ENCODE measurements around the gene CIAO2B. TPM values are rescaled to one million over a fixed set of nuclear protein-coding genes. Genes with fewer than 3 reads are reported as not detected.

Gene CIAO2B
- total and polyA plus RNA-seq, 4 donors: 51.1 to 120 (median 86.2) TPM

- no peak for DNase-seq (ENCODE audit: low spot score)
- Histone ChIP-seq H3K4me1 (ENCODE audit: control insufficient read depth in 4 of 4, insufficient read depth in 4 of 4, low read length in 3 of 4) (no peaks in the 10 kb centered on the region), H3K36me3 (ENCODE audit: control insufficient read depth in 4 of 4, insufficient read depth in 3 of 4, low read depth in 1 of 4, low read length in 3 of 4) (no peaks in the 10 kb centered on the region), H3K9ac (ENCODE audit: low read depth in 1 of 2, low read length in 2 of 2) (no peak overlapping the region), H3K9me3 (ENCODE audit: control insufficient read depth in 4 of 4, low read length in 3 of 4) (no peaks in the 10 kb centered on the region), H3K27me3 (ENCODE audit: control insufficient read depth in 4 of 4, insufficient read depth in 4 of 4, low read length in 3 of 4) (no peaks in the 10 kb centered on the region), H3K27ac (ENCODE audit: low read depth in 1 of 2, low read length in 2 of 2) (no peak overlapping the region), H3K4me3 (ENCODE audit: low read depth in 1 of 3, low read length in 3 of 3) (no peak overlapping the region)
- WGBS: 73% methylated on average over 4 of the region's 4 CpGs
- no peak for TF ChIP-seq HNF4A (conservative IDR thresholded peaks at IDR 0.05)
- TF ChIP-seq TAF1 (conservative IDR thresholded peaks at IDR 0.05): no peak
- no peak for TF ChIP-seq NR2F2 (IDR thresholded peaks at IDR 0.05)
- no peak for TF ChIP-seq HNF4G (IDR thresholded peaks at IDR 0.05)
- TF ChIP-seq FOXA2 (IDR thresholded peaks at IDR 0.05): no peak
Observed at GRCh38 chr16:66913711-66914110, 20.5 kb downstream of the CIAO2B start.

GRCh38 chr16:66913081-66913480 is 21.1 kb downstream of the CIAO2B start:
- H3K27me3 ChIP-seq (ENCODE audit: control insufficient read depth in 4 of 4, insufficient read depth in 4 of 4, low read length in 3 of 4): no peaks in the 10 kb centered on the region
- no peaks in the 10 kb centered on the region for H3K36me3 ChIP-seq (ENCODE audit: control insufficient read depth in 4 of 4, insufficient read depth in 3 of 4, low read depth in 1 of 4, low read length in 3 of 4)
- no peak overlapping the region for H3K27ac ChIP-seq (ENCODE audit: low read depth in 1 of 2, low read length in 2 of 2)
- no peak overlapping the region for H3K4me3 ChIP-seq (ENCODE audit: low read depth in 1 of 3, low read length in 3 of 3)
- H3K9me3 ChIP-seq (ENCODE audit: control insufficient read depth in 4 of 4, low read length in 3 of 4): no peaks in the 10 kb centered on the region
- TF ChIP-seq HNF4G (IDR thresholded peaks at IDR 0.05) (no peak), RAD21 (IDR thresholded peaks at IDR 0.05) (no peak)
- TF ChIP-seq, protein P1, sequence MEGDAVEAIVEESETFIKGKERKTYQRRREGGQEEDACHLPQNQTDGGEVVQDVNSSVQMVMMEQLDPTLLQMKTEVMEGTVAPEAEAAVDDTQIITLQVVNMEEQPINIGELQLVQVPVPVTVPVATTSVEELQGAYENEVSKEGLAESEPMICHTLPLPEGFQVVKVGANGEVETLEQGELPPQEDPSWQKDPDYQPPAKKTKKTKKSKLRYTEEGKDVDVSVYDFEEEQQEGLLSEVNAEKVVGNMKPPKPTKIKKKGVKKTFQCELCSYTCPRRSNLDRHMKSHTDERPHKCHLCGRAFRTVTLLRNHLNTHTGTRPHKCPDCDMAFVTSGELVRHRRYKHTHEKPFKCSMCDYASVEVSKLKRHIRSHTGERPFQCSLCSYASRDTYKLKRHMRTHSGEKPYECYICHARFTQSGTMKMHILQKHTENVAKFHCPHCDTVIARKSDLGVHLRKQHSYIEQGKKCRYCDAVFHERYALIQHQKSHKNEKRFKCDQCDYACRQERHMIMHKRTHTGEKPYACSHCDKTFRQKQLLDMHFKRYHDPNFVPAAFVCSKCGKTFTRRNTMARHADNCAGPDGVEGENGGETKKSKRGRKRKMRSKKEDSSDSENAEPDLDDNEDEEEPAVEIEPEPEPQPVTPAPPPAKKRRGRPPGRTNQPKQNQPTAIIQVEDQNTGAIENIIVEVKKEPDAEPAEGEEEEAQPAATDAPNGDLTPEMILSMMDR (IDR thresholded peaks at IDR 0.05; ENCODE audit: low read depth, low read length, missing input control): no peak
- WGBS: 70% methylated on average over 10 of the region's 10 CpGs
- DNase-seq (ENCODE audit: low spot score): no peak
- no peak overlapping the region for H3K9ac ChIP-seq (ENCODE audit: low read depth in 1 of 2, low read length in 2 of 2)
- no peaks in the 10 kb centered on the region for H3K4me1 ChIP-seq (ENCODE audit: control insufficient read depth in 4 of 4, insufficient read depth in 4 of 4, low read length in 3 of 4)

DNA sequence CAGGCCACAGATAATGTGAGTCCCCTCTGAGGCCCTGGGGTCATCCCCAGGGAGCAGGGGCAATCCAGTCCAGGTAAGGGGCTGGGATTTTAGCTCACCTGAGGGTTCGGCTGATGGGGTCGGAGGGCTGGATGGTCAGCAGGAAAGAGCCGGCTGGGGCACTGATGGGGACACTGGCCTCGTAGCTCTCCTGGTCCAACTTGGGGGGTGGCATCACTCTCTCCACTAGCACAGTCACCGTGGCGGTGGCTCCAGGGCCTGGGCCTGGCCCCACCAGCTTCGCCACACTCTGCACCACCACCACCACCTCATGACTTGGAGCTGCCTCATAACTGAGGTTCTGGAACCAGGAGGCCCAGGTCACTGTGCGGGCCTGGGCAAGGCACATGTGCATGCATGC is 22.4 kb downstream of the CIAO2B start:
- no peak overlapping the region for H3K4me3 ChIP-seq (ENCODE audit: low read depth in 1 of 3, low read length in 3 of 3)
- no peaks in the 10 kb centered on the region for H3K36me3 ChIP-seq (ENCODE audit: control insufficient read depth in 4 of 4, insufficient read depth in 3 of 4, low read depth in 1 of 4, low read length in 3 of 4)
- H3K27ac ChIP-seq (ENCODE audit: low read depth in 1 of 2, low read length in 2 of 2): no peak overlapping the region
- no peaks in the 10 kb centered on the region for H3K9me3 ChIP-seq (ENCODE audit: control insufficient read depth in 4 of 4, low read length in 3 of 4)
- WGBS: 95% methylated on average over 8 of the region's 8 CpGs
- DNase-seq (ENCODE audit: low spot score): no peak
- TF ChIP-seq FOXA1 (IDR thresholded peaks at IDR 0.05) (no peak), RAD21 (IDR thresholded peaks at IDR 0.05) (no peak), TAF1 (conservative IDR thresholded peaks at IDR 0.05) (no peak), EGR1 (IDR thresholded peaks at IDR 0.05; ENCODE audit: low read depth in 2 of 2) (no peak), HNF4G (IDR thresholded peaks at IDR 0.05) (no peak), RXRA (IDR thresholded peaks at IDR 0.05) (no peak), HNF4A (conservative IDR thresholded peaks at IDR 0.05) (no peak), NR2F2 (IDR thresholded peaks at IDR 0.05) (no peak), JUND (IDR thresholded peaks at IDR 0.05) (no peak), GABPA (IDR thresholded peaks at IDR 0.05 in 1 of 2, conservative IDR thresholded peaks at IDR 0.05 in 1 of 2) (no peak), YY1 (IDR thresholded peaks at IDR 0.05) (no peak), ZBTB33 (IDR thresholded peaks at IDR 0.05) (no peak), SP1 (IDR thresholded peaks at IDR 0.05) (no peak), FOXA2 (IDR thresholded peaks at IDR 0.05) (no peak)
- TF ChIP-seq, protein P2, sequence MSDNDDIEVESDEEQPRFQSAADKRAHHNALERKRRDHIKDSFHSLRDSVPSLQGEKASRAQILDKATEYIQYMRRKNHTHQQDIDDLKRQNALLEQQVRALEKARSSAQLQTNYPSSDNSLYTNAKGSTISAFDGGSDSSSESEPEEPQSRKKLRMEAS (IDR thresholded peaks at IDR 0.05): no peak
- TF ChIP-seq, protein P1 (IDR thresholded peaks at IDR 0.05; ENCODE audit: low read depth, low read length, missing input control): no peak
- TF ChIP-seq, protein P3, sequence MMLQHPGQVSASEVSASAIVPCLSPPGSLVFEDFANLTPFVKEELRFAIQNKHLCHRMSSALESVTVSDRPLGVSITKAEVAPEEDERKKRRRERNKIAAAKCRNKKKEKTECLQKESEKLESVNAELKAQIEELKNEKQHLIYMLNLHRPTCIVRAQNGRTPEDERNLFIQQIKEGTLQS (IDR thresholded peaks at IDR 0.05): no peak
- TF ChIP-seq, protein P4, sequence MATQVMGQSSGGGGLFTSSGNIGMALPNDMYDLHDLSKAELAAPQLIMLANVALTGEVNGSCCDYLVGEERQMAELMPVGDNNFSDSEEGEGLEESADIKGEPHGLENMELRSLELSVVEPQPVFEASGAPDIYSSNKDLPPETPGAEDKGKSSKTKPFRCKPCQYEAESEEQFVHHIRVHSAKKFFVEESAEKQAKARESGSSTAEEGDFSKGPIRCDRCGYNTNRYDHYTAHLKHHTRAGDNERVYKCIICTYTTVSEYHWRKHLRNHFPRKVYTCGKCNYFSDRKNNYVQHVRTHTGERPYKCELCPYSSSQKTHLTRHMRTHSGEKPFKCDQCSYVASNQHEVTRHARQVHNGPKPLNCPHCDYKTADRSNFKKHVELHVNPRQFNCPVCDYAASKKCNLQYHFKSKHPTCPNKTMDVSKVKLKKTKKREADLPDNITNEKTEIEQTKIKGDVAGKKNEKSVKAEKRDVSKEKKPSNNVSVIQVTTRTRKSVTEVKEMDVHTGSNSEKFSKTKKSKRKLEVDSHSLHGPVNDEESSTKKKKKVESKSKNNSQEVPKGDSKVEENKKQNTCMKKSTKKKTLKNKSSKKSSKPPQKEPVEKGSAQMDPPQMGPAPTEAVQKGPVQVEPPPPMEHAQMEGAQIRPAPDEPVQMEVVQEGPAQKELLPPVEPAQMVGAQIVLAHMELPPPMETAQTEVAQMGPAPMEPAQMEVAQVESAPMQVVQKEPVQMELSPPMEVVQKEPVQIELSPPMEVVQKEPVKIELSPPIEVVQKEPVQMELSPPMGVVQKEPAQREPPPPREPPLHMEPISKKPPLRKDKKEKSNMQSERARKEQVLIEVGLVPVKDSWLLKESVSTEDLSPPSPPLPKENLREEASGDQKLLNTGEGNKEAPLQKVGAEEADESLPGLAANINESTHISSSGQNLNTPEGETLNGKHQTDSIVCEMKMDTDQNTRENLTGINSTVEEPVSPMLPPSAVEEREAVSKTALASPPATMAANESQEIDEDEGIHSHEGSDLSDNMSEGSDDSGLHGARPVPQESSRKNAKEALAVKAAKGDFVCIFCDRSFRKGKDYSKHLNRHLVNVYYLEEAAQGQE (IDR thresholded peaks at IDR 0.05): no peak
- no peak overlapping the region for H3K9ac ChIP-seq (ENCODE audit: low read depth in 1 of 2, low read length in 2 of 2)
- H3K27me3 ChIP-seq (ENCODE audit: control insufficient read depth in 4 of 4, insufficient read depth in 4 of 4, low read length in 3 of 4): no peaks in the 10 kb centered on the region
- H3K4me1 ChIP-seq (ENCODE audit: control insufficient read depth in 4 of 4, insufficient read depth in 4 of 4, low read length in 3 of 4): no peaks in the 10 kb centered on the region

All from liver (tissue), 9 donors.